HepG2 (cell line): ENCODE results near the gene PUM1. TPM values are rescaled to one million over a fixed set of nuclear protein-coding genes. Genes with fewer than 3 reads are reported as not detected.

Source experiments
- ATAC-seq: fragments of 200-7000 bp; cut with Tn5 transposase; 3 replicates; pipeline ENCODE4 v1.9.1; 2020; ENCODE audit warnings: mild to moderate bottlenecking, moderate library complexity
- BruUV-seq: library from RNA; stranded (reverse); fragments of 400-500 nt; replicated peaks from 2 replicates; lab custom pipeline; 2021; lab: Mats Ljungman, UMichigan
- CTCF ChIA-PET: fragments of 300-600 bp; formaldehyde crosslinking; extraction: SDS; loops from one replicate; lab custom pipeline; 2021; ENCODE audit warnings: low total read pairs, inconsistent platforms, low intra/inter-chr PET ratio; lab: Yijun Ruan, JAX
- POLR2A ChIA-PET: fragments of 350-600 bp; sonication (Branson Sonifier 250); formaldehyde crosslinking; loops from one replicate; lab custom pipeline; 2020; ENCODE audit warnings: antibody characterized with exemption, inconsistent platforms; lab: Yijun Ruan, JAX
- DNase-seq: peaks from one replicate; pipeline ENCODE4 v3.0.0-alpha.2; 2015; ENCODE audit warnings: low spot score
- FAIRE-seq: peaks from 3 replicates; lab custom pipeline; 2011; peaks lifted over from hg19 to GRCh38; lab: Jason Lieb, UNC
- H2AFZ ChIP-seq: one replicate; pipeline ENCODE4 v1.6.1; 2011; ENCODE audit warnings: low read length, inconsistent platforms
- H3K27ac ChIP-seq: fragments of 300-600 bp; 3 replicates; pipeline ENCODE4 v1.8.0; 2011; ENCODE audit warnings: mixed run types, mild to moderate bottlenecking, mixed read lengths, low read length, inconsistent platforms; ENCODE audit not compliant: insufficient read depth; ENCODE audit errors: extremely low read length
- H3K27me3 ChIP-seq, 2 experiments: fragments of 200-600 bp in 1 of 2; 2 replicates in 1 of 2; 3 replicates in 1 of 2; pipeline versions ENCODE4 v1.6.0 to v1.8.0; 2011; ENCODE audit warnings: low read length in 2 of 2, mild to moderate bottlenecking in 2 of 2, moderate library complexity in 2 of 2, inconsistent platforms in 1 of 2; ENCODE audit not compliant: insufficient read depth in 2 of 2, control insufficient read depth in 1 of 2
- H3K36me3 ChIP-seq, 2 experiments: fragments of 200-600 bp in 1 of 2; replicated peaks in 1 of 2; 2 replicates in 1 of 2; 3 replicates in 1 of 2; pipeline versions ENCODE4 v1.5.1 to v1.8.0; 2011; ENCODE audit warnings: low read length in 2 of 2, inconsistent platforms in 1 of 2; ENCODE audit not compliant: insufficient read depth in 2 of 2, control insufficient read depth in 1 of 2
- H3K4me1 ChIP-seq: 2 replicates; pipeline ENCODE4 v1.5.1; 2012; ENCODE audit warnings: low read length, inconsistent platforms; ENCODE audit not compliant: insufficient read depth
- H3K4me2 ChIP-seq: 2 replicates; pipeline ENCODE4 v1.6.0; 2011; ENCODE audit warnings: low read depth, low read length, inconsistent platforms
- H3K4me3 ChIP-seq, 3 experiments: fragments of 200-600 bp in 1 of 3; sonication (generic), shearing (Covaris generic) in 1 of 3; replicated peaks in 1 of 3; 2 replicates each; pipeline ENCODE4 v1.5.1; 2011 to 2016; ENCODE audit warnings: low read length in 3 of 3, inconsistent platforms in 2 of 3, low read depth in 2 of 3, mild to moderate bottlenecking in 2 of 3, control low read depth in 1 of 3, mixed read lengths in 1 of 3; ENCODE audit not compliant: insufficient read depth in 1 of 3
- H3K79me2 ChIP-seq: one replicate; pipeline ENCODE4 v1.6.1; 2011; ENCODE audit warnings: low read length, inconsistent platforms; ENCODE audit not compliant: insufficient read depth
- H3K9ac ChIP-seq: 2 replicates; pipeline ENCODE4 v1.6.0; 2011; ENCODE audit warnings: mild to moderate bottlenecking, low read depth, low read length, inconsistent platforms; ENCODE audit not compliant: insufficient read depth
- H3K9me3 ChIP-seq: 2 replicates; pipeline ENCODE4 v1.5.1; 2012; ENCODE audit warnings: mild to moderate bottlenecking, low read length
- H4K20me1 ChIP-seq: 2 replicates; pipeline ENCODE4 v1.6.0; 2011; ENCODE audit warnings: inconsistent platforms, mild to moderate bottlenecking, low read length, moderate library complexity; ENCODE audit not compliant: insufficient read depth
- ELK4 ChIP-seq: sonication (generic); formaldehyde crosslinking; IDR thresholded peaks from 2 replicates; pipeline ENCODE4 v1.9.0; 2021; ENCODE audit warnings: missing genetic modification reagents, borderline replicate concordance
- HNRNPLL ChIP-seq: fragments of 200-400 bp; formaldehyde crosslinking; IDR thresholded peaks from 2 replicates; pipeline ENCODE4 v1.6.1; 2017; ENCODE audit warnings: mild to moderate bottlenecking, low read depth, low read length; ENCODE audit not compliant: poor library complexity, severe bottlenecking
- KAT7 ChIP-seq: IDR thresholded peaks from 2 replicates; pipeline ENCODE4 v1.6.1; 2018; ENCODE audit warnings: borderline replicate concordance, missing compliant biosample characterization
- UBTF ChIP-seq: sonication (generic); formaldehyde crosslinking; IDR thresholded peaks from 2 replicates; pipeline ENCODE4 v1.4.0; 2020; ENCODE audit warnings: mild to moderate bottlenecking, missing genetic modification reagents
- ZIK1 ChIP-seq: sonication (generic); formaldehyde crosslinking; IDR thresholded peaks from 2 replicates; pipeline ENCODE4 v1.5.0; 2020; ENCODE audit warnings: mild to moderate bottlenecking, low read depth, missing genetic modification reagents, borderline replicate concordance
- ZNF768 ChIP-seq: sonication (generic); formaldehyde crosslinking; IDR thresholded peaks from 2 replicates; pipeline ENCODE4 v1.4.0; 2020; ENCODE audit warnings: missing genetic modification reagents
- WGBS: methylation state at CpG from one replicate; pipeline ENCODE4 v1.1.6; 2017; ENCODE audit warnings: low lambda C conversion rate; 5-methylcytosine and 5-hydroxymethylcytosine counted together
- in situ Hi-C: cut with HindIII; loops from 2 replicates; pipeline ENCODE4 v1.10.0; 2017; ENCODE audit warnings: low pct_unique_long_range_greater_than_20kb; ENCODE audit not compliant: extremely low pct_ligation_motif_present
- intact Hi-C: fragments of 100-400 bp; cut with micrococcal nuclease; formaldehyde crosslinking; loops from one replicate; pipeline ENCODE4 v1.10.0; 2022; ENCODE audit not compliant: unreplicated experiment
- polyA plus RNA-seq, 8 experiments: library from polyadenylated mRNA; depleted of rRNA in 3 of 8; stranded (reverse) in 7 of 8; unstranded in 1 of 8; fragments of >200 nt; fragmentation: Illumina TruSeq in 4 of 8; extraction: Trizol in 4 of 8; gene quantifications; 2 replicates each; pipeline versions ENCODE4 v1.2.1 to v1.2.3, GENCODE V29; 2011 to 2016; ENCODE audit warnings: low read depth in 4 of 8, missing spikeins in 1 of 8, mixed read lengths in 1 of 8; ENCODE audit not compliant: insufficient read depth in 1 of 8
- total RNA-seq, 5 experiments: library from RNA; depleted of rRNA; stranded (reverse); fragments of >200 nt; fragmentation: Illumina TruSeq; extraction: Trizol; gene quantifications; 2 replicates each; pipeline ENCODE4 v1.2.3, GENCODE V29; 2016; ENCODE audit warnings: low read depth in 1 of 5

PUM1 gene
- total and polyA plus RNA-seq, 2 of the 13 experiments (the other 11 are each of a cell fraction or from before 2014, with no cell fraction given): 64.7 to 91.0 TPM

GRCh38 chr1:30908696-30909364, 156.7 kb downstream of the PUM1 start, which contains the start of gene SDC3:
Gene SDC3, minus strand, starts transcription at chr1:30908758. Its CDS starts 172 bp downstream, at chr1:30908586.
- no peak within 1 kb of the TSS for H3K27ac ChIP-seq
- peak; percentile 20; the same call in 2 of the 3 replicates for ATAC-seq
- no peak within 1 kb of the TSS for H3K9ac ChIP-seq
- peaks cover 26% of the 10 kb centered on the region for H3K4me1 ChIP-seq
- ChIA-PET POLR2A (no interaction called here), CTCF (interaction anchor here (4.3 kb wide), 1 partner anchor 107 kb away, joined by 72 read pairs; no protein-coding TSS in a partner anchor)
- 0 out of 2 replicates have a peak, but pooled peaks have one; percentile 14 for TF ChIP-seq UBTF
- TF ChIP-seq ZNF768: peak; percentile 95
- no peak for TF ChIP-seq ELK4 (CRISPR knock-in tag)
- peak; percentile 51 for TF ChIP-seq HNRNPLL
- TF ChIP-seq ZIK1 (CRISPR knock-in tag): no peak
- TF ChIP-seq KAT7: no peak
- H3K4me2 ChIP-seq: peak within 1 kb of the TSS; percentile 53
- in situ Hi-C loops (no loop called here), intact Hi-C loops (no loop called here)
- no peaks in the 10 kb centered on the region for H3K9me3 ChIP-seq
- no peak for FAIRE-seq
- peak within 1 kb of the TSS in 2 of 3 experiments; percentile 41 to 57; a peak in 3 of 6 replicates for H3K4me3 ChIP-seq
- WGBS: 0% methylated on average over 5 of the region's 68 CpGs
- no TSS peak for BruUV-seq
- no peak within 1 kb of the TSS for H2AFZ ChIP-seq
- peaks cover 5 to 45% of the 10 kb centered on the region in 2 experiments for H3K27me3 ChIP-seq
- no peak for DNase-seq
- no peaks in the 10 kb centered on the region for H3K79me2 ChIP-seq
- no peaks in the 10 kb centered on the region for H4K20me1 ChIP-seq
- no peaks in the 10 kb centered on the region for H3K36me3 ChIP-seq
